HG03066 (cell line): ENCODE results near the gene TSNAX.

ENCODE experiments used
- ATAC-seq: cut with Tn5 transposase; IDR thresholded peaks from one replicate; pipeline ENCODE4 v1.9.1; 2021; ENCODE audit warnings: low read depth; ENCODE audit not compliant: unreplicated experiment

TSNAX gene

DNA sequence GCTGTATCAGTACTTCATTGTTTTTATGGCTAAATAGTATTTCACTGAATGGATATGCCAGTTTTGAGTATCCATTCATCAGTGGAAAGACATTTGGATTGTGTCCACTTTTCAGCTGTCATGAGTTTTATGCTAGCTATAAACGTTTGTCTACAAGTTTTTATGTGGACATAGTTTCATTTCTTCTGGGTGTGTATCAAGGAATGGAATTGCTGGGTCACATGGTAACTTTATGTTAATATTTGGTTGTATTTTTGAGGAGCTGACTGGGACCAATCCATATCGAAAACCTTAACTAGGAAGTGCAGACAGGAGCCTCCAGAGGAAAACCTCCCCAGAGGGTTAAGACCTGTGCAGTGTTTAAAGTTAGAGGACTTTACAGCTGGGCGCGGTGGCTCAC is 66.3 kb downstream of the TSNAX start:
- no peak for ATAC-seq

DNA sequence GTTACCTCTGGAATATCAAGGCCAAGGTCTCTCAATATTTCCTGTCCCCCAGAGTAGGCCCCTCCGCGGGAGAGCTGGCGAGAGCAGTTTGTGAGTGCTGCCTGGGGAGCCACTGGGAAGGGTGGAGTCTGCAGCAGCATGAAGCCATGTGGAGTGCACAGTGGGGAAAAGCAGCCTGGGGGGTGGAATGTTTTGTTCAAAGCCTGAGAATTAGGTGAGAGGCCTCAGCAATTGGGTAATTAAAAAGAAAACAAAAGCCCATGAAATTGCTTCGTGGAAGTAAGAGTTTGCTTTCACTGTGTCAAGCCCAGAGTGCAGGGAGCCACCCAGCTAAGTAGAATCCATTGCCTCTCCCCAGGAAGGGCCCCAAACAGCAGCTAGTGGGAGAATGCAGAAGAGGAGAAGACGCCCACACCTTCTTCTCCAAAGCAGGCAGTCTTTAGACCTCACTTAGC is 67.9 kb downstream of the TSNAX start:
- ATAC-seq = no peak

DNA sequence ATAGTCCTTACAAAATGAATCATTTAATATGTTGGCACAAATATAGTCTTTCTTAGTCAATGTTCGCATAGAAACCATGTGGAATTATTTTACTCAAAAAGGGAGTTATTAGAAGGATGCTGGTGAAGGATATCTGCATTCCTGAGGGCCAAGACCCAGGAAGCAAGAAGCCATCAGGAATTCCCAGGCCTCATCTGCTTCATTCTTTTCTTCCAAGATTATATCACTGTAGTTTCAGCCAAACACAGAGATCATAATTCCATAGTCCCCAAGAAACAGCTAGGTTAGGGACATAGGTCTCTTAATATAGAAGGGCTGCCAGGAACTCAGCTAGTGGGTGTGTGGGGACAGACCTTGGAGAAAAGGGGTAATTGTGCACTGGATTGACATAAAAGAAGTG is 69.5 kb downstream of the TSNAX start:
- ATAC-seq = no peak

DNA sequence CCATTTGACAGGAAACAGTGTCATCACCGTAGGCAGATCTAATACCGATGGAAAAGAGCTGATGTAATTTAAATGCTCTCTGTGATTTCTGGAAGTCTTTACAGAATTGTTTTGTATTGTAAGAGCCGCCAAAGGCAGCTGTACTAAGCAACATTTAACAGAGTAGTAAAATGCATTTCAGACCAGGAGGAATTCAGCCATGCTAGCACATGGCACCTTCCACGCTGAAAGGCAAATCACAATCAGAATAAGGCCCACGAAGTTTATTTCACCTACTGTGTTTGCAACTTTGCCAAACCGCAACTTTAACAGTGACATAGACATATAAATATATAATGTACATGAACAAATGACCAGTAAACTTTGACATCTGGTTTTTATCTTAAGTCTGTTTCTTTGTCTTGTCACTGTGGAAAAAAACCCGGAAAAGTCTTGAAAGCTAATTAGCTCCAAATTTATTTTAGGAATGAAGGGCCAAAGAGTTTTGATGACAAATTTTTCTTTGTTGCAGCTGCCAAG is 72.0 kb downstream of the TSNAX start:
- ATAC-seq = no peak

DNA sequence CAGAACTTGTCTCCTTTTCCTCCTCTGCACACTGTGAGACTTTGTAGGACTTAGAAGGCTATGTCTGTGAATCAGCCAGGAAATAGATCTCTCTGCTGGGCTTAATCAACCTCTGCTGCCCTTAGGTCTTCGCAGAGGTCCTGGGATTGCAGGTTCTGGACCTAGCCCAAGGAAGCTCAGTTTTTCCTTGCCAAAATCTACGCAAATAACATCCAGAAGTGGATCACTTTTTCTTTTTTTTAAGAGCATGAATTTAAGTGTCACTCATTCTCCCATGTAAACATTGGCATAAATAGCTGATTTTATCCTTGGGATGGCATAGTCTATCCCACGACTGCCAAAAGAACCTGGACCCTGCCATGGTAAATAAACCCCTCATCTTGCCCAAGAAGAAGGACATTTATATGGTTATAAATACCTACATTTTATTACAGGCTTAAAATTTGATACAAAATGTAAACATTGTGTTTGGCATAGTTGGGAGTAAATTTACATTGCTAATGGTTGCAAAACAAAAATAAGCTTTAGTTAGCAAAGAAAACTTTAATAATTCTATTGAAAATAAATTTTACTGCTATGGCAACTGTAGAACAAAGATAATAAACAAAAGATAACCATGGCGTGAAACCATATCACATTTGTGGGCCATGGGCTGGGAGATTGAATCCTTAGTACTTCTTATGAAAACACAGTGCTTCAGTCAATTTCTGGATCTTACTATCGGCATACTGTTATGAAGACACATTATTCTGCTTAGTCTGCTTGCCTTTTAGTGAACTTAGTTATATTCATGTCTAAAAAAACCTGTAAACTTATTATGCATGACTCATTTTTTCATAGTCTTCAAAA is 73.6 kb downstream of the TSNAX start:
- no peak for ATAC-seq

DNA sequence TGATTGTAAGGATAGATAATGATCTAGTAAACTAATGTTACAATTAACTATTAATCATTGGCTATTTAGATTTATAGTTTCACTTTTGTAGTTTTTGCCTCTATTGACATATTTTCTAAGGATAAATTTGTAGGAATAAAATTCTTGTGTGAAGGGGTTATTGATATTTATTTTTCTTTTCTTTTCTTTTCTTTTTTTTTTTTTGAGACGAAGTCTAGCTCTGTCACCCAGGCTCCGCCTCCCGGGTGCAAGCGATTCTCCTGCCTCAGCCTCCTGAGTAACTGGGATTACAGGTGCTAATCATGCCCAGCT is 74.2 kb downstream of the TSNAX start:
- no peak for ATAC-seq

DNA sequence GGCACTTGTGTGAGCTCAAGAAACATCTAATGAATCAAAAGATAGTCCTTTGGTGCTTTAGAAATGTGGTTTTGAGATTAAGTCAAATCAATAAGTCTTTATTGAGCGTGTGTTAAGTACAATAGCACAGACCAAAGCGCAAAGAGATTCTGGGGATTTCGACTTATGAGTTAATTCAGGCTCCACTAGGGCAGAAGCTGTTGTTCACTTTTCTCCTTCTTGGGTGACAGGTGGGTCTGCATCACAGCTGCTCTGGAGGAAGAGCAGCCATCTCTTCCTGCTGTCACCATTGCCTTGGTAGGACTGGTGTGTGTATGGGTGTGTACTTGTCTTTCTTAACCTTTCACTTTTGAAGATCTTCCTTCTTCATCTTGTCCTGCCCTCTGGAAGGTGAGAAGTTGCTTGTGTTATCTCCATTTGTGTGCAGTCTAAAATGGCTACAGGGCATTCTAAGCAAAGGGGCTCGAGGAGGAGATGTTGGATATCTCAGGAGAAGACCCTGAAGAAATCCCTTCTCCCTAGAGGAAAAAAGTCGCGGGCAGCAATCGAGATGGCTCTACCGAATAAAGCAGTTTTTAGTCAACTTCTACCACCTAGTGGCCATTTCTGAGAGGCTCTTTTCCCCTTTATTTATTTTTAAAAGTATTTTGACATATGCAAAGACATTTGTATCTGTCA is 75.3 kb downstream of the TSNAX start:
- peak; percentile 68 for ATAC-seq

DNA sequence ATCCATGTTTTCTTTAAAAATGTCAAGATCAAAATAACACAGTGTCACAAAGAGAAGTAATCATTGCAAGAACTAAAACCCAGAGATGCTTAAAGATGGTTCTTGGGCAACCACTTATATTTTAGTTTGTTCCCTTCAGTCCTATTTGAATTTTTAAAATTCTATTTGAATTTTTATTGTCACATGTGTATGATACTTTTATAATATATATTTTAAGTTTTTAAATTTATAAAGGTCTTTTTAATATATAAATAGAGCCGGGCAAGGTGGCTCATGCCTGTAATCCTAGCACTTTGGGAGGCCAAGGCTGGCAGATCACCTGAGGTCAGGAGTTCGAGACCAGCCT is 75.8 kb downstream of the TSNAX start:
- ATAC-seq = no peak

DNA sequence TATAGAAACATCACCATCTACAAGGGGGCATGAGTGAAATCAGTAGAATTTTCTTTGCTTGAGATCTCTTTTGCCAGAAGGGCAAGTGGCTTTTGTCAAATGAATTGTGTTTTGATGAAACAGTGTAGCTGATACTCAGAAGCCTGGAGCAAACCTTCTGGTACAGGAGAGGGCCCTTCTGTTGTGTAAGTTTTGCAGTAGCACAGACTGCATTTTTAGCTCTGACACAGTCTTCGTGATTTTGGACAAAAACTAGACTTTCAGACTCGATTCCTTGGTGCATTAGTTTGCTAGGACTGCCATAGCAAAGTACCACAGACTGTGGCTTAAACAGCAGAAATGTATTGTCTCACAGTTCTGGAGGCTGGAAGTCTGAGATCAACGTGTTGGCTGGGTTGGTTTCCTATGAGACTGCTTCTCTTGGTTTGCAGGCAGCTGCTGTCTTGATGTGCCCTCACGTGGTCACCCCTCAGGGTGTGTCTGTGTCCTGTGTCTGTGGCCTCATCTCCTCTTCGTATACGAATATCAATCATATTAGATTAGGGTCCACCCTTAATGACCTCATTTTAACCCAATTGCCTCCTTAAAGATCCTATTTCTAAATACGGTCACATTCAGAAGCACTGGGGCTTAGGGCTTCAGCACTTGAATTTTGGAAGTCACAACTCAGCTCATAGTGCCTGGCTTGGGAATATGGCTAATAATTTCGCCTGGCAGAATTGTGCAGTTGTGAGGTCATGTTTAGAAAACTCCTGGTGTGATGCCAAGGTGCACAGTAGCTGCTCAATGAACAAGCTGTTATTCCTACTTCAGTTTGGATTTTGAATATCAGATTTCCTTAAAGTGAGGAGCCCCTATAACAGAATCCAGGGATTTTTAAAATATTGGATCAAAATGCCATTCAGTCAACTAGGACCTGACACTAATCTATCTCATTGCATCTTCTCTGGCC is 77.0 kb downstream of the TSNAX start:
- no peak for ATAC-seq

DNA sequence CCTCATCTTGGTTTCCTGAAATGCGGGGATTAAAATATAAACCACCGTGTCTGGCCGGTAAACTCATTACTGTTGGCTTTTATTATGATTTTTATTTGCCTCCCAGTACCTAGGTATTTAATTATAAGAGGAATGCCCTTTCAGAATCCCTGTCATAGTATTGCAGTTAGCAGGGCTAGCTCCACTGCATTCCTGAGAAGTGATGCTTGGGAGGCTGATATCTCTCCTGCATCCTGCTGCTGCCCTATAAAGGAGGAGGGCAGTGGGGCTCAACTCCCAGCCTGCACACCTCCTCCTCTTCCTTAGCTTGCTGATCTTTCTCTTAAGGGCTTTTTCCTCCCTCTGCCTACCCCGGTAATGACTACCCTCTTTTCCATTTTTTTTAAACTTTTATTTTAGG is 78.2 kb downstream of the TSNAX start:
- ATAC-seq = no peak

DNA sequence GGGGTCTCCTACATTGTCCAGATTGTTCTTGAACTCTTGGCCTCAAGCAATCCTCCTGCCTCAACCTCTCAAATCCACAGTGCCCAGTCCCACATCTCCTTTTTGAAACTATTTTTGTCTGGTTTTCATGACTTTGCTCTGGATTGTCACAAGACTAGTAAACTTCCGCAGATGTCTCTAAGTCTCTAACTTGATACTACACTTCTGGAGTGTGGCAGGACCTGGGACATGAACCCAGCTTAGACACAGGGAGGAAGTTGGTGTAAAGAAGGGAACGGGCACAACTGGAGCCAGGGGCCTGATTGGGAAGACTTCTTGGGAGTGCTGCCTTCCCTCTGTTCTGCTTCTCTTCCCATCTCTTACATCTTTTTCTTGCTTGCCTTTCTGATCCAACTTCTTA is 81.9 kb downstream of the TSNAX start:
- ATAC-seq = no peak

DNA sequence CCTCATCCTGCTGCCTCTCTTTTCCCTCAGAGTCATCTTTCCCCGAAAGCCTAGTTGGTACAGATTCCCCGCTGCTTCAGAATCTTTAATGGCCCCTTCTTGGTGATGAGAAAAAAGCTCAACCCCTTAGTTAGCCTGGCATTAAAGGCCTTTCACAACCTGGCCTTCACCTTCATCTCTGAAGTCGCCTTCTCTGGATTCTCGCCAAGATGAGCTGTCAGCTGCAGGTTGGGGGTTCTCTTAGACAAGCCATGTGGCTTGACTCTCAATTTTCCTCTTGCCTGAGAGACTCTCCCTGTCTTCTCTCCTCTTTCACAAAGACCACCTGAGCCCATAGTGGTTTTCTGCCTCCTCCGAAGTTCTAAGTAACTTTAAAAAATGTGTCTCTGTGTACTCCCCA is 82.6 kb downstream of the TSNAX start:
- ATAC-seq = no peak

DNA sequence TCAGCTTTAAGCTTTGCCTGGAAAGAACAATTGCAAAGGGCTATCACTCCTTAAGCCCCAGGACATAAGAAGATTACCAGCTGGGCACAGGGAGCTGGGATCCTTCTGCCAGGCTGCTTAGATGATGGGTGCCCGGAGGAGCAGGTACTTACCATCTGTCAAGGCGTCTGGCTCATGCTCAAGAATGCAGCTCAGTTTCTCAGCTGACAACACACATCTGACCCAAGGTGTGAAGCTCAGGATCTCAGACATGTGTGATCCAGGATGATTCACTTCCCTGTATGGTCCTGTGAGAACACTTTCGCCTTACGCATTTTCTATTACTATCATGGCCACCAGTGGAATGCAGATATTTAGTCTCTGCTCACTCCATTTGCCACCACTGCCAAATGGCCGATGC is 83.4 kb downstream of the TSNAX start:
- ATAC-seq = no peak

DNA sequence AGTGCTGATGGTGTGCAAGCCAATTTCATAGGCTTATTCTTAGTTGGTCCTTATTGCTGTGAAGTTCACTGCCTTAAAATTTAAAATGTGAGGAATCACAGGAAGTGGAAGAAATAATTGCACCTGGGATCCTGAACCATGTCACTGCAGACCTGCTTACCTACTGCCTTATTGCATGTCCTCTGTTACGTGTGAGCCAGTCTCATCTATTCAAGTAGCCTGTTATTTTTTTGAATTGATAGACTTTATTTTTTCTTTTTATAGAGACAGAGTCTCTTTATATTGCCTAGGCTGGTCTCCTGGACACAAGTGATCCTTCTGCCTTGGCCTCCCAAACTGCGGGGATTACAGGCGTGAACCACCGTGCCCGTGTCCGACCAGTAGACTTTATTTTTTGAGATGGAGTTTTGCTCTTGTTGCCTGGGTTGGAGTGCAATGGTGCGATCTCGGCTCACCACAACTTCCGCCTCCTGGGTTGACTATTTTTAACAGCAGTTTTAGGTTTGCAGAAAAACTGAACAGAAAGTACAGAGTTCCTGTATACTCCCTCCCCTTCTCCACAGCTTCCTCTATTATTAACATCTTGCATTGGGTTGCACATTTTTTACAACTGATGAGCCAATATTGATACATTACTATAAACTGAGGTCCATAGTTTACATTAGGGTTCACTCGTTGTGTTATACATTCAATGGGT is 84.1 kb downstream of the TSNAX start:
- ATAC-seq = peak; percentile 98

DNA sequence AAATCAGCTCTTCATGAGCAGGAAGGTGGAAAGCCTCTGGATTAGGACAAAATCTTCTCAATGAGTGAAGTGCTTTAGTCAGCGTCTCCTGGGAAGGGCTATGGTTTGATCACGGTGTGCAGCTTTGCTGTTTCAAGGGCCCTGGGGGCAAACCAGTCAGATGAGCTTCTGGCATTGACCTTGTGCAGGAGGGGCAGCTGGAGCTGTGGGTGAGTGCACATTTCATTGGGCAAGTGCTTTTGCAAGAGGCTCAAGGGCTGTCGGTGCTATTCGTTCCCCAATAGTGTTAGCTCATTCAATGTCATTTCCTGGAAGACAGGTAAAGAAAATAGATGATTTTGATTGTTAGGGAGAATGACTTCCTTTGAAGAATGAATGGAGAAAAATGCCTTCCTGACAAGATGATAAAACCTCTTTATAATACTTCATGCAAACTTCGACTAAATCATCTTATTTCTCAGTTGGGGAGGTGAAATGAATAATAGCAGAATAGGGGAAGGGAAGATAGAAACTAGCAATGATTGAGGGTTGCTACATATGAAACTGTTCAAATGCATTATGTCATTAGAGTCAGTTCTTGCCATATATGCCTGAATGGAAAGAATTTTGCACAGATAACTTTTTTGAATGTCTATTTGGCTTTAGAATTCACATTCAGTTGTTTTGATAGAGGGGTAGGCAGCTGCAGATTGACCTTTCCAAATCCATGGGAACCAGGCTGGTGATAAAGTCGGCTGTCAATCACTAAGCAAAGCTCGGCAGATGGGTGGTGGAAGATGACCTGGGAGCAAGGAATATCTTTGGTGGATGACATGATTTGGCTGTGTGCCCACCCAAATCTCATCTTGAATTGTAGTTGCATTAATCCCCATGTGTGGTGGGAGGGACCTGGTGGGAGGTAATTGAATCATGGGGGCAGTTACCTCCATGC is 85.2 kb downstream of the TSNAX start:
- ATAC-seq = no peak
